Posterior vena cava (tissue), 2 donors: ENCODE data around the gene HTRA1. TPM values are rescaled to one million over a fixed set of nuclear protein-coding genes. Genes with fewer than 3 reads are reported as not detected.

Source experiments
- DNase-seq: peaks from one replicate; pipeline ENCODE4 v3.0.0-alpha.2; 2020; ENCODE audit warnings: low spot score
- intact Hi-C, 2 donors: fragments of 100-400 bp; cut with DNase I; formaldehyde crosslinking; loops; one replicate each; pipeline versions ENCODE4 v1.14.1 to v1.14.2; 2022 to 2023
- total RNA-seq, 2 donors: library from RNA; stranded (reverse); fragmentation: NEBNext Ultra II Directional; extraction: Animal tissue kit (Norgen Biotek cat#: 25700); gene quantifications; one replicate each; pipeline ENCODE4 v1.2.1, GENCODE V29; 2021
- donor health status: DM: yes; HTN: yes; CAD: no.
- donor health status: DM: yes; HTN: yes; CAD: no.

The HTRA1 gene
- total RNA-seq, 2 donors from 2014 or later: 152 to 276 TPM

DNA sequence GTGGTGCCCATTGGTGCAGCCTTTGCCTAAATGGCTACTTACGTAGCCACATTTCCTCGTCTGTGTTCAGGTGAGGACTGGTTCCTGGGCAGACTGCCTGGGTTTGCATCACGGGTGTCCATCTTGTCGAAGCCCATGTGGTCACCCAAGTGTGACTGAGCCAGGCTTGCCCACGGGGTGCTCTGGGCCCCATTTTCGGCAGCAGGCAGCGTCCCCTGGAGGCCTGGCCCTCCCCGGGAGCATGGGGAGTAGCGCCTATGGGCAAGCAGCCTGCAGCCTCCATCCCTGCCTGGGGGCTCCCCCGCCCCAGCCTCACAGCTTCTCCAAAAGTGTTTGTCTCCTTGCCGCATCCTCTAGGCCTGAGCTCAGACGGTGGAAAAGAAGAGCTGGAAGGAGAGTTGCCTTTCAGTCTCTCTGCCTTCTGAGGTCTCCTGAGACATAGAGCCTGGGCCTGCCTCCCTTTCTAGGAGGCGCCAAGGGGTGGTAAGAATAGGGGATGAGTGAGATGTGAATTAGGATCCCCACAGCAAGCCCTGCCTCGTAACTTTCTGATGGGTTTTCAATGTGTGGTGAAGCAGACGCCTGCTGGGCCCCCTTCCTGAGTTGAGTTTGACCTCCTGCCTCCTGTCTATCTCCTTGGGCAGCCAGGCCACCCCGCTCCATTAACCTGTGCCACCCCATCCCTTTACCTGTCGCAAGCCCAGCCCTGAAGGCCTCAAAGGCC lies 42.7 kb downstream of the HTRA1 start:
- intact Hi-C loops: loop anchor here (1.0 to 5.0 kb wide), 2 partner anchors 42 to 45 kb away; partner anchors contain the start of gene HTRA1 (in 1 of the 2)
- peak; percentile 65 for DNase-seq

DNA sequence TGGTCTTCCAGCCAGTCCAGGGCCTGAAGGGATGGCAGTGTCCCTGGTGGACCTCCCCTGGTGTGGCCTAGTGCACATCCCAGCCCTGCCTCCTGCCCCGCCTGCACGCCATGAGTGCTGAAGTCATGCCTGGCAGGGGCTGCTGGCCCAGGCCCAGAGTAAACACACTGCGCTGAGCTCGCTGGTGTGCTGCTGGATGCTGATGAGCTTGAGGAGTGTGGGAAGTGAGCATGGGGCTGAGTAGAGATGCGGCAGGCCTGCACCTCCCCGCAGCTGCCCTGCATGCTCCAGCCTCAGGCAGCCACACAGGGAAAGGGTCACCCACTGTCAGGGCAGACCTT lies 43.2 kb downstream of the HTRA1 start:
- DNase-seq: peak; percentile 96
- intact Hi-C loops: loop anchor here in 1 of 2 donors (5.0 kb wide), 1 partner anchor 42 kb away; the partner anchor contains the start of gene HTRA1

DNA sequence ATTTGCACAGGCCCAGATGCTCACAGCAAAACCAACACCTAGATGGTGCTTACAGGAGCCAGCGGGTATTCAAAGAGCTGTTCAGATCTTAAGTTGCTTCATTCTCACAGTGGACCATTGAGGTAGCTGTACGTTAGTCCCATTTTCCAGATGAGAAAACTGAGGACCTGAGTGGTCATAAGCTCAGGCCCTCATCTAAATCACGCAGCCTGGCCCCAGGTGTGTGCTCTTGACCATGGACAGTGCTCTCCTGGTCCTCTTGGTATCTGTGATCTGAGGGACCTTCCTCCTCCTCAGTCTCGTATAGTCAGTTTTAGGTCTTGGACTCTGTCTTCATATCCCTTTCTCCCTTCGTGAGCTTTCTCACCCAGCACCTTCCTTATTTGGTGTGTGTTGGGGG lies 43.7 kb downstream of the HTRA1 start:
- no peak for DNase-seq
- intact Hi-C loops: no loop called here

DNA sequence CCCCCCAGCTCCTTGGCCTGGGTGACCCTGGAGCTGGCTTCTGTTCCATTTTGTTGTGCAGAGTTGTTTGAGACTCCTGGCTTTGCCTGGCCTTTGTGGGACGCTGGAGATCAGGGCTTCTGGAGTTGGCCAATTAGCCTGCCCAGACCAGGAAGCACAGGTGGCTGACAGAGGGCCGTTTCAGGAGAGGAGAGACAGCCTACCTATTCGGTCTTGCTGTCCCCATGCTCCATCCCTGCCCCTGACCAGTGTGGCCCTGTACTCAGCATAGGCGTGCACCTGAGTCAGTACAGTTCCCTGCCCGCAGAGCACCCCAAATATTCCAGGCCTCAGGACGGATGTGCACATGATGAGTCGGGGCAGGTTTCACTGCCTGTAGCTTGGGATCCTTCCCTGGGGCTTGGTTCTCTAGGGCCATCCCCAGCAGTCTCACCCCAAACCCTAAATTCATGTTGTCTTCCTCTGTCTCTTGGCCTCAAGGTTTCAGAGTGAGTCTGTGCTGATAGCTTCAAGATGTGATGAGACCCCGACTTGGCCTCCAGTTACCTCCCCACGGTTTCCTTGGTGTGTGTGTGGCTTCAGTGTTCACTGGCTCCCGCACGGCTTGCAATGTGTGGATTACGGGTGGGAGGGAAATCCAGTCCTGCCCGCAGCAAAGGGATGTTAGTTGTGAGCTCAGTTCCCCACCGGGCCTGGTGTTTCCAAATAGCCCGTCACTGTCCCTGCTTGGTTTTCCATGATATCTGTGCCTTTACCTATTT lies 44.7 kb downstream of the HTRA1 start:
- intact Hi-C loops: no loop called here
- peak; percentile 57 for DNase-seq

DNA sequence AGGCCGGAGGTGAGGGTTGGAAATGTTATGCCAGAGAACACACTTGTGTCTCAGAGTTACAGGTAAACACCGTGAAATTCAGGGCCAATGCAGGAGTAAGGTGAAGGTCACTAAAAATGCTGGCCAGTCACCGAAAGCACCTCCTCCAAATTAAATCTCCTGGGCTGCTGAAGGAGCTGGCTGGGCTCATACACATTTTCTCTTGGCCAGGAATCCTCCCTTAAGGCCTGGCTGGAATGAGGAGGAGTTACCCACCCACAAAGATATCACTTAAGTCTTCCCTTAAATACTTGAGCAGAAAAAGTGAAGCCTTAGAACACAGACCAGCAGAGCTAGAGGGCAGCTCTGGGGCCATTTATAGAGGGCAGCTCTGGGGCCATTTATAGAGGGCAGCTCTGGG lies 46.3 kb downstream of the HTRA1 start:
- intact Hi-C loops: no loop called here
- DNase-seq: no peak

DNA sequence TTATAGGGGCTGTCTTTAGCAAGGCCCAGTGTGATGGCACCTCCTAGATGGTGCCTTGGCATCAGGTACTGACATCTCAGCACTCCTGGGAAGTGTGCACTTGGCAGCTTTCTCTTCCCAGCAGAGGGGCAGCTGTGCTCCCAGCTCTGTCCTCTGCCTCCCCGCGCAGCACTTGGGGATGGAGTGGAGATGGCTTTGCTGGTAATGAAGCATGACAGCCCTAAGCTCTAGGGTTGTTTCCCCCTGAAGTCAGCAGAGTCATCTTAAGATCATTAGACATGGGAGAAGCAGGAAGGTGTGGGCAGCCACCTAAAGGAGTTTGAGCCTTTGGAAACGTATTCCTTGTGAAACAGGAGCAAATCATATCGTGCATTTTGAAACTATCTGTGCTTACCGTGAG lies 46.7 kb downstream of the HTRA1 start:
- intact Hi-C loops: no loop called here

DNA sequence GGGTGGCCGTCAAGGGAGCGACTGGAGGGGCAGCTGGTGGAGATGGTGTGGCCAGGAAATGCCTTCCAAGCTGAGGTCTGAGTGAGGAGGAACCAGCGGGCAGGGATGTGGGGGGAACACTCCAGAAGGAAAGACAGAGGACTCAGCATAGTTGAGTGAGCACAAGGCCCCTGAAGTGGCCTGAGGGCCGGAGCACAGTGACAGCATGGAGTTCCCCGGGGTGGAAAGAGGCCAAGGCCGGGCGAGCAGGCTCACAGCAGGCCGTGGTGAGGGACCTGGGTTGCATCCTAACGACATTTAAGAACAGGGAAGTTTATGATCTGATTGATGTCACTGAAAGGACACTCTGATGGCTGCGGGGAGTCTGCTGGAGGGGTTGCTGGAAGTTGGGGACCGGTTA lies 48.0 kb downstream of the HTRA1 start:
- intact Hi-C loops: no loop called here
- DNase-seq: no peak

More for the DNA sequence above, 46.7 kb downstream of the HTRA1 start:
- DNase-seq: peak; percentile 17

DNA sequence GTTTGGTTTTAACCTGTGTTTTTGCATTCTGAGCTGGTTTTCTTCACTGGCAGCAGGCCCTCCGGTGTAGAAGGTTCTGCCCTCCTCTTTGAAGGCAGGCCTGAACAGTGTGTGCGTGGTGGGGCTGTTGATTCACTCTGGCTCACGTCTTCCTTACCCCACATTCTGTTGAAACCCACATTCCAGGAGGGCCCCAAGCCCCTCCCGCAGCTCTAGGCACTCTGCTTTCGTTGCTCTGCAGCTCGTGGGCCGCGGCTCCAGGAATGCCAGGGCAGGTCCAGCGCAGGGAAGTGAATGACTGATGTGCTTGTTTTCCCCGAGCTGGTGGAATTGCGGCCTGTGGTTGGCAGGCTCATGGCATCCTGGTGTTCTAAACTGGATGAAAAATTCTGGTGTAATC lies 49.0 kb downstream of the HTRA1 start:
- intact Hi-C loops: no loop called here
- DNase-seq: no peak

DNA sequence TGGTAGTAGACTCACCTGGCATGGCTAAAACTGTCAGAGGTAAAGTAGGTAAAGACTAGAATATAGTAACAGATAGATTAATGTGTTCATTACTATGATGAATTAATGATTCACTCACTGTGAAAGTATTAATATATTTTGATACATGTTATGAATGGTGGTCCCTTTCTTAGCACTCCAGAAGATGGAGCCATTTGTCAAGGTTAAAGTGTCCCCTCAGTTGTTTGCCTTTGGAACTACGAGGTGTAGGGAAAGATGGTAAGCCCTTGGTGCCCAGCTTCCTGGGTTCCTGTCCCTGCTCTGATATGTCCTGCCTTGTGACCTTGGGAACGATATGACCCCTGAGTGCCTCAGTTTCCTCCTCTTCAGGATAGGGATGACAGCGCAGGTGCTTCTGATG lies 49.4 kb downstream of the HTRA1 start:
- no peak for DNase-seq
- intact Hi-C loops: no loop called here

DNA sequence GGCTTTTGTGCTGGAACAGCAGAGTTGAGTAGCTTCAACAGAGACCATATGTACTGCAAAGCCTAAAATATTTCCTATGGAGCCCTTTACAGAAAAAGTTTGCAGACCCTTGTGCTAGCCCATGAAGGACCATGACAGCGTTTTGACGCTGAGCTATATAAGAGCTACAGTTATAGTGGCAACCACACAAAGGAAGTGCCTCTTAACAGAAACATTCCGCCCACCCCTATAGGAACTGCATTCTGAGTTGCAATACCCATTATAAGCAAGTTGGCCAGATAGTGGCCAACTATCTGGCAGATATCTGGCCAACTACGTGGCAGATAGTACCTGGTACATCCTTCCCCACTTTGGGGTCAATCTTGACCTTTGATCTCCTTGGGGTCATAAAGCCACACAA lies 51.7 kb downstream of the HTRA1 start:
- no peak for DNase-seq
- intact Hi-C loops: no loop called here

DNA sequence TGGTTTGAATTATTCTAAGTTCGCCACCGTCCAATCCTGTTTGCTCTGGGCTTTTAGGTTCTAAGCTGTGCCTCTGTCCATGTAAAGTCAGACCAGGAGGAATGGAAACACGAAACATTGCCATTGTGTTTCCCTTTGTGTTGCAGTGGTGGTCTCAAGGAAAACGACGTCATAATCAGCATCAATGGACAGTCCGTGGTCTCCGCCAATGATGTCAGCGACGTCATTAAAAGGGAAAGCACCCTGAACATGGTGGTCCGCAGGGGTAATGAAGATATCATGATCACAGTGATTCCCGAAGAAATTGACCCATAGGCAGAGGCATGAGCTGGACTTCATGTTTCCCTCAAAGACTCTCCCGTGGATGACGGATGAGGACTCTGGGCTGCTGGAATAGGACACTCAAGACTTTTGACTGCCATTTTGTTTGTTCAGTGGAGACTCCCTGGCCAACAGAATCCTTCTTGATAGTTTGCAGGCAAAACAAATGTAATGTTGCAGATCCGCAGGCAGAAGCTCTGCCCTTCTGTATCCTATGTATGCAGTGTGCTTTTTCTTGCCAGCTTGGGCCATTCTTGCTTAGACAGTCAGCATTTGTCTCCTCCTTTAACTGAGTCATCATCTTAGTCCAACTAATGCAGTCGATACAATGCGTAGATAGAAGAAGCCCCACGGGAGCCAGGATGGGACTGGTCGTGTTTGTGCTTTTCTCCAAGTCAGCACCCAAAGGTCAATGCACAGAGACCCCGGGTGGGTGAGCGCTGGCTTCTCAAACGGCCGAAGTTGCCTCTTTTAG lies 52.9 kb downstream of the HTRA1 start:
- DNase-seq: no peak
- intact Hi-C loops: no loop called here

DNA sequence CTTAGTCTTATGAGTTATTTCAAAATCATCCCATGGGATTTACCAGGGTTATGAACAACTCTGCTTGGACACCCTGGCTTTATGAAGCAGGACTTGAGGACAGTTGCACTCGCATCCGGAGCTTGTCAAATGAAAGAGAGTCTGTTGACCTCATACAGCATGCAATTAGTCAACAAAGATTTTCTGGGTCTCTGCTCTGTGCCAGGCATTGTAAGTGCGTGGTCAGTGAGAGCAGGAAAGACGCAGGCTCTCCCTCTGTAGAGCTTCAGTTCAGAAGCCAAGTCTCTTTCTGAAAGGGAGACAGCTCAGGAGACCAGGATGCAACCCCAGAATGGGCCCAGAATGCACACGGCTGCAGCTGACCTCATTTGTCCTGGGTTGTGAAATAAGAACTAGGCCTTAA lies 53.7 kb downstream of the HTRA1 start:
- no peak for DNase-seq
- intact Hi-C loops: no loop called here

DNA sequence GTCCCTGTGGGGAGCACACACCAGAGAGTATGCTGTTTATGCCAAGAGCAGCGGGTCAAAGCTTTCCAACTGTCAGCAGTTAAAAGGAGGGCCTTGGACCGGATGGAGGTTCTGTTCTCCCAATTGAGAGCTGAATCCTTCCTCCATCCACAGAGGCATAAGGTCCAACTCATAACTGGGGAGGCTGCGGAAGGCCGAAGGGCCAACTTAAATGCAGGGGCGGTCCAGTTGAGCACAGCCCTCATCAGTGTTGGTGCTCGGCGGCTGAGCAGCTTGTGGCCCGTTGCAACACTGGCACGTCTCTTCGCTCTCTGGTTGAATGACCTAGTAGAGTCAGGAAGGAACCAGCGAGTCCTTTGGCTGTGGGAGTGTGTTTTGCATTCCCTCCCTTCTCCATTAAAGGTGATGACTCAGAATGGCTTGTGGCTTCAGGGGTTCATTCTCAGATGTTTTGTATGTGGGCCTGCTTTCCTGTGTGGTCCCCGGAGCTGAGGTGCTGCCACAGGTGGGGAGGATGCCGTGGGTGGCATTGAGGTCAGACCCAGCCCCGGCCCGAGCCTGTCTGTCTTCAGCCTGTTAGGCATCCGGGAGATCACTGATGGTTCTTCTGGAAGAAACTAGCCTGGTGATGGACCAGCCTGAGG lies 54.4 kb downstream of the HTRA1 start:
- DNase-seq: no peak
- intact Hi-C loops: no loop called here

DNA sequence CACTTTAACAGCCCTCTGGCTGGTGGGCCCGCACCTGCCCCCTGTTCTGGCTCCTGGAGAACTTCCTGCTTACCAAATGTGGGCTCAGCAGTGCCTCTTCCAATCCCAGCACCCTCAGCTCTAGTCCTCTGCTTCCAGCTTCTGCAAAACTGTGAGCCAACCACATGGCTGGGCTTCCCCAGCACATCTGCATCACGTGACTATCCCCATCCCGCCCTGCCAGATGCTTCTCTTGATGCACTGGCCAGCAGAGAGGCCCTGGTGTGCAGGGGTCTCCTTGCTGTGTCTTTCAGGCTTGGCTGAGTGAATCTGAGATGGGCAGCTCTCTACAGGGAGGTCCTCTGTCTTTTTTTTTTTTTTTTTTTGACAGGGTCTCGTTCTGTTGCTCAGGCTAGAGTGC lies 55.4 kb downstream of the HTRA1 start:
- DNase-seq: no peak
- intact Hi-C loops: no loop called here

DNA sequence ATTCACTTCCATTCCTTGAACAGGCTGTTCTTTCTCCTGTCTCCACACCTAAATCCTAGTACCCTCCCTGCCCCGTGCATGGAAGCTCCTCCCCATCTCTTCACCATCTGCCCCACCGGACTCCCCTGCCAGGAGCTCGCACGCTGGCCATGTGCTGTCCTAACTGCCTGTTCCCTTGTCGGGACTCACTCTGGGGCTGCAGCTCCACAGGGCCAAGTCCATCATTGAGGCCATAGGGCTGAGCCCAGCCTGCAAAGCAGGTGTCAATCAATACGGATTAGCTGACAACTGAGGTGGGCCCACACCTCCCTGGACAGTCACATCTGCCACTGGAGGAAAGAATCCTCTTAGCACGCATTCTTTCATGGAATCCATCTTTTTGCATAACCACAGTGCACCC lies 57.8 kb downstream of the HTRA1 start:
- no peak for DNase-seq
- intact Hi-C loops: no loop called here

DNA sequence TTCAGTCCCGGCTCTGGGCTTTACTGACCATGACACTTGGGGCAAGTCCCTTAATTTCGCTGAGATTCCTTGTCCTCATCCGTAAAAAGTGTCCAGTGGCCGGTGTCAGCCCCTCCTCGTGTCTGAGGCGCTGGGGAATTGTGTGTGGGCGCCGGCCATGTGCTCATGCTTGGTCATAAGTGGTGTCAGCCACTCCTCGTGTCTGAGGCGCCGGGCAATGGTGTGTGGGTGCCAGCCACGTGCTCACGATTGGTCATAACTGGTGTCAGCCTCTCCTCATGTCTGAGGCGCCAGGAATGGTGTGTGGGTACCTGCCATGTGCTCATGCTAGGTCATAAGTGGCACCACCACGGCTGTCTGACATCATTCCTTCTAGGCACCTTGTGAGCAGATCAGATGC lies 58.5 kb downstream of the HTRA1 start:
- intact Hi-C loops: no loop called here
- no peak for DNase-seq

DNA sequence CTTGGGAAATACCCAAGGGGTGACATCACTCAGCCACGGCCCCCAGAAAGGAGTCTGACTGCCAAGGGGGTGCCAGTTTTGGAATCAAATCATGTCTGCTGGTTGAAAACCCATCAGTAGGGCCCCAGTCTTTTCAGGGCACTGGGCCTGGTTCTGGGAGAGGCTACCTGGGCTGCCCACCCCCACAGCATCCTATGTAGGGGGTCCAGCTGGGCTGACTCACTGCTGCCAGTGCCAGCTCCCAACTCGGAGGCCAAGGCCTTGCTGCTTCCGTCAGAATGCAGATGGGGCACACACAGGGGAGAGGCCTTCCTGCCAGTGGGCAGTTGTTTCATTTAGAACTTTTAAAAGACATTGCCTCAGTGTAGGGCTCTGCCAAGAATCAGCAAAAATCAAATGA lies 59.7 kb downstream of the HTRA1 start:
- intact Hi-C loops: no loop called here
- DNase-seq: no peak

DNA sequence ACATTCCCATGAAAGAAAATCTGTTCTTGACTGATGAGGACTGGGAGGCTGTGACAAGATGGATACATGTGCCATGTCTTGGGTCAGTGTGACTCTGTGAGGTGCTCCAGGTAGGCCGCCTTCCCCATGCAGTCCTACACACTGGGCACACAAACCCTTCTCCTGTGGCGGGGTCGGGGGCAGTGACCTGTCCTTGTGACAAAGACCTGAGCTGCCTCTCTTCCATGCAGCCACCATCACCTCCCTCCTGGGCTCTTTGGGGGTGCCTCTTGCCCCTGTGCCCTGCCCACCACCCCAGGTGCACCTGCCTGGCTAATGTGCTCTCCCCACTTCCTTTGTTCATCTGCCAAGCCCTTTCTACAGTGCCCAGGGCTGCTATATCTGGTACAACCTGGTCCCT lies 63.5 kb downstream of the HTRA1 start:
- no peak for DNase-seq
- intact Hi-C loops: no loop called here

DNA sequence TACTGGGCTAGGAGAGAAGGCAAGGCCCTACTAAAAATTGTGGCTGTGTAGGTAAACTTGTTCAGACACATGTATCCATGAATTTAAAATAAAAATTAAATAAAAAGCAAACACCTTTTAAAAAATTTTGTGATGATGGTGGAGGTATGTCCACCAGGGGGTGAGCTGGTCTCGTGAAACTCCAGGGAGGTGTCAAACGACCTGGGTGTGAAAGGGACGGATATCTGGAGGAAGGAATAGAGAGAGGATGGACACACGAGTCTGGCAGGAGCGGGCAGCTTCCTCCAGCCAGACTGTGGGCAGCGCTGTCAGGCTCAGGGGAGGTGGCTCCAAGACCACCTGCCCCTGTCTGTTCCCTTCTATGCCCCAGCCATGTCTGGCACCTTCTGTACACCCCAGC lies 64.4 kb downstream of the HTRA1 start:
- intact Hi-C loops: no loop called here

DNA sequence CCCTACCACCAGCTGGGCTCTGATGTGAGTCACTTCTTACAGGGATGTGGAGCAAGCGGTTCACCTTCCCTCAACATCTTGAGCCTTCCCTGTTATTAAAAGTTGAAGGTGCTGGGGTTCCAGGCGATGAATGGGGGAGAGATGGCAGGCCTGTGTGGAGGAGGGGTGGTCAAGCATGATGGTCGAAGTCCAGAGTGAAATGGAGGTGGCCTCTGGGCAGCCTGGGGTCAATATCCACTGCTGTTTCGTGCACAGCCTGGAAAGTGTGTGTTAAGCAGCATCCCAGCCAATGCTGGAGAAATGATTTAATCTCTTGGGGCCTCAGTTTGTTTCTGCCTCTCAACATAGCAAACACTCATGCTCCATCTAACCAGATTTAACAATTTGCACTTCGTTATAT lies 65.5 kb downstream of the HTRA1 start:
- intact Hi-C loops: no loop called here
- no peak for DNase-seq

More for the DNA sequence above, 64.4 kb downstream of the HTRA1 start:
- DNase-seq: no peak
